Neural cell (in vitro differentiated cells): ENCODE data around the gene TRIO. TPM values are rescaled to one million over a fixed set of nuclear protein-coding genes. Genes with fewer than 3 reads are reported as not detected.

Experiments used
- H2AFZ ChIP-seq: fragments of 200-600, 300-800 bp; sonication (generic), shearing (Covaris generic); 2 replicates; pipeline ENCODE4 v1.6.0; 2014; ENCODE audit warnings: low read depth, mild to moderate bottlenecking, antibody characterized with exemption, low read length, moderate library complexity
- H3F3A ChIP-seq: fragments of 200-600 bp; shearing (Covaris generic); 2 replicates; pipeline ENCODE4 v1.6.1; 2016; ENCODE audit warnings: mild to moderate bottlenecking, moderate library complexity, mixed read lengths, antibody characterized with exemption, low read length; ENCODE audit not compliant: insufficient read depth, poor library complexity, severe bottlenecking
- H3K27ac ChIP-seq: fragments of 200-600, 300-800 bp; sonication (generic), shearing (Covaris generic); 2 replicates; pipeline ENCODE4 v1.5.1; 2014; ENCODE audit warnings: mild to moderate bottlenecking, low read length, moderate library complexity
- H3K27me3 ChIP-seq: fragments of 300-800, 200-600 bp; sonication (generic), shearing (Covaris generic); 2 replicates; pipeline ENCODE4 v1.6.0; 2014; ENCODE audit warnings: mild to moderate bottlenecking, low read depth, low read length, moderate library complexity; ENCODE audit not compliant: insufficient read depth
- H3K36me3 ChIP-seq: fragments of 300-800, 200-600 bp; sonication (generic), shearing (Covaris generic); 2 replicates; pipeline ENCODE4 v1.5.1; 2014; ENCODE audit warnings: mild to moderate bottlenecking, antibody characterized with exemption, low read length, moderate library complexity; ENCODE audit not compliant: insufficient read depth
- H3K4me2 ChIP-seq: fragments of 300-800, 200-600 bp; sonication (generic), shearing (Covaris generic); 2 replicates; pipeline ENCODE4 v1.6.0; 2014; ENCODE audit warnings: mild to moderate bottlenecking, low read length
- H3K4me3 ChIP-seq: fragments of 300-800, 200-600 bp; sonication (generic), shearing (Covaris generic); 2 replicates; pipeline ENCODE4 v1.5.1; 2014; ENCODE audit warnings: mild to moderate bottlenecking, low read length, moderate library complexity
- H3K79me2 ChIP-seq: fragments of 200-600 bp; shearing (Covaris generic); replicated peaks from 2 replicates; pipeline ENCODE4 v1.6.0; 2014; ENCODE audit warnings: mild to moderate bottlenecking, low read length, moderate library complexity; ENCODE audit not compliant: insufficient read depth
- H3K9ac ChIP-seq: fragments of 300-800, 200-600 bp; sonication (generic), shearing (Covaris generic); 2 replicates; pipeline ENCODE4 v1.6.1; 2016; ENCODE audit warnings: mild to moderate bottlenecking, low read length, mixed read lengths
- H3K9me2 ChIP-seq: fragments of 200-600 bp; shearing (Covaris generic); 2 replicates; pipeline ENCODE4 v1.6.1; 2016; ENCODE audit warnings: mild to moderate bottlenecking, low read length, mixed read lengths; ENCODE audit not compliant: insufficient read depth
- H3K9me3 ChIP-seq: fragments of 200-600, 300-800 bp; sonication (generic), shearing (Covaris generic); 2 replicates; pipeline ENCODE4 v1.6.1; 2016; ENCODE audit warnings: mild to moderate bottlenecking, mixed run types, low read length, moderate library complexity, mixed read lengths
- H4K20me1 ChIP-seq: fragments of 200-600 bp; shearing (Covaris generic); 2 replicates; pipeline ENCODE4 v1.6.1; 2016; ENCODE audit warnings: mild to moderate bottlenecking, mixed run types; ENCODE audit not compliant: insufficient read depth
- CTCF ChIP-seq: fragments of 450-650 bp; IDR thresholded peaks from 2 replicates; pipeline ENCODE4 v1.5.1; 2014; ENCODE audit warnings: antibody characterized with exemption, mild to moderate bottlenecking, moderate library complexity; ENCODE audit not compliant: poor library complexity, severe bottlenecking
- EZH2 ChIP-seq: fragments of 200-600, 300-800 bp; shearing (Covaris generic), sonication (generic); IDR thresholded peaks from 2 replicates; pipeline ENCODE4 v1.6.1; 2014; ENCODE audit warnings: antibody characterized with exemption, low read length, borderline replicate concordance, mild to moderate bottlenecking; ENCODE audit not compliant: insufficient read depth, poor library complexity, severe bottlenecking
- MXI1 ChIP-seq: fragments of 450-650 bp; conservative IDR thresholded peaks from 2 replicates; pipeline ENCODE4 v1.6.1; 2014; ENCODE audit warnings: antibody characterized with exemption, mild to moderate bottlenecking; ENCODE audit not compliant: poor library complexity, severe bottlenecking
- POLR2AphosphoS5 ChIP-seq: IDR thresholded peaks from 2 replicates; pipeline ENCODE4 v1.6.1; 2012
- REST ChIP-seq: IDR thresholded peaks from 2 replicates; pipeline ENCODE4 v1.6.1; 2012; ENCODE audit warnings: borderline replicate concordance
- SMC3 ChIP-seq: fragments of 450-650 bp; conservative IDR thresholded peaks from 2 replicates; pipeline ENCODE4 v1.6.1; 2014; ENCODE audit warnings: antibody characterized with exemption, mild to moderate bottlenecking, moderate library complexity; ENCODE audit not compliant: poor library complexity
- polyA plus RNA-seq: library from polyadenylated mRNA; depleted of rRNA; stranded (reverse); fragments of >200 nt; gene quantifications from 2 replicates; pipeline ENCODE4 v1.2.3, GENCODE V29; 2014

TRIO gene
- polyA plus RNA-seq, 1 donor from 2014 or later, result 168 TPM

GRCh38 chr5:14532180-14532579 is 389.0 kb downstream of the TRIO start:
- Histone ChIP-seq H3K9me2 (no peaks in the 10 kb centered on the region), H4K20me1 (no peaks in the 10 kb centered on the region), H3F3A (no peaks in the 10 kb centered on the region), H2AFZ (no peak overlapping the region), H3K27ac (no peak overlapping the region), H3K36me3 (no peaks in the 10 kb centered on the region), H3K27me3 (no peaks in the 10 kb centered on the region), H3K9me3 (no peaks in the 10 kb centered on the region), H3K4me3 (no peak overlapping the region), H3K4me2 (no peak overlapping the region), H3K9ac (no peak overlapping the region), H3K79me2 (no peaks in the 10 kb centered on the region)
- no peak for TF ChIP-seq SMC3
- no peak for TF ChIP-seq POLR2AphosphoS5
- TF ChIP-seq EZH2, result no peak
- no peak for TF ChIP-seq REST

- H2AFZ ChIP-seq, result no peak overlapping the region
- H3K27ac ChIP-seq, result no peak overlapping the region
- no peaks in the 10 kb centered on the region for H3K79me2 ChIP-seq
- H3K9me3 ChIP-seq, result no peaks in the 10 kb centered on the region
- no peaks in the 10 kb centered on the region for H3F3A ChIP-seq
- H3K9ac ChIP-seq, result no peak overlapping the region
- H3K27me3 ChIP-seq, result no peaks in the 10 kb centered on the region
- TF ChIP-seq MXI1 (no peak), CTCF (no peak), POLR2AphosphoS5 (no peak), REST (no peak), SMC3 (no peak)
- no peak overlapping the region for H3K4me3 ChIP-seq
- H4K20me1 ChIP-seq, result no peaks in the 10 kb centered on the region
- H3K36me3 ChIP-seq, result no peaks in the 10 kb centered on the region
- H3K9me2 ChIP-seq, result no peaks in the 10 kb centered on the region
- H3K4me2 ChIP-seq, result no peak overlapping the region
Observed at GRCh38 chr5:14534773-14535172, 391.6 kb downstream of the TRIO start.
